GM10847 (cell line): ENCODE data around the gene TSNAX.

Source experiments
- POLR2A ChIP-seq: IDR thresholded peaks from 2 replicates; pipeline ENCODE4 v1.6.1; 2011; ENCODE audit not compliant: insufficient read length; ENCODE audit errors: extremely low read depth

Gene TSNAX

GRCh38 chr1:231541842-231542241, 13.4 kb downstream of the TSNAX start:
- no peak for TF ChIP-seq POLR2A

- TF ChIP-seq POLR2A, result no peak
Measured at GRCh38 chr1:231544943-231545592, 16.6 kb downstream of the TSNAX start.

GRCh38 chr1:231546693-231547092, 18.2 kb downstream of the TSNAX start:
- no peak for TF ChIP-seq POLR2A

GRCh38 chr1:231549733-231550447, 21.4 kb downstream of the TSNAX start:
- no peak for TF ChIP-seq POLR2A

- no peak for TF ChIP-seq POLR2A
Measured at GRCh38 chr1:231550448-231550781, 21.9 kb downstream of the TSNAX start.

GRCh38 chr1:231553320-231553719, 24.9 kb downstream of the TSNAX start:
- no peak for TF ChIP-seq POLR2A

GRCh38 chr1:231554969-231555368, 26.5 kb downstream of the TSNAX start:
- TF ChIP-seq POLR2A, result no peak

GRCh38 chr1:231557411-231557810, 28.9 kb downstream of the TSNAX start:
- no peak for TF ChIP-seq POLR2A

- no peak for TF ChIP-seq POLR2A
Measured at GRCh38 chr1:231557898-231558707, 29.6 kb downstream of the TSNAX start.

GRCh38 chr1:231558708-231559185, 30.3 kb downstream of the TSNAX start:
- TF ChIP-seq POLR2A, result no peak

- no peak for TF ChIP-seq POLR2A
Measured at GRCh38 chr1:231561647-231562383, 33.3 kb downstream of the TSNAX start.

GRCh38 chr1:231563247-231563646, 34.8 kb downstream of the TSNAX start:
- TF ChIP-seq POLR2A, result no peak

- TF ChIP-seq POLR2A, result no peak
Measured at GRCh38 chr1:231564373-231564772, 35.9 kb downstream of the TSNAX start.

- TF ChIP-seq POLR2A, result no peak
Measured at GRCh38 chr1:231566496-231566895, 38.0 kb downstream of the TSNAX start.

- TF ChIP-seq POLR2A, result no peak
Measured at GRCh38 chr1:231571904-231572303, 43.4 kb downstream of the TSNAX start.
